Measurements from ENCODE around the gene ANKRD60.

Gene ANKRD60

DNA sequence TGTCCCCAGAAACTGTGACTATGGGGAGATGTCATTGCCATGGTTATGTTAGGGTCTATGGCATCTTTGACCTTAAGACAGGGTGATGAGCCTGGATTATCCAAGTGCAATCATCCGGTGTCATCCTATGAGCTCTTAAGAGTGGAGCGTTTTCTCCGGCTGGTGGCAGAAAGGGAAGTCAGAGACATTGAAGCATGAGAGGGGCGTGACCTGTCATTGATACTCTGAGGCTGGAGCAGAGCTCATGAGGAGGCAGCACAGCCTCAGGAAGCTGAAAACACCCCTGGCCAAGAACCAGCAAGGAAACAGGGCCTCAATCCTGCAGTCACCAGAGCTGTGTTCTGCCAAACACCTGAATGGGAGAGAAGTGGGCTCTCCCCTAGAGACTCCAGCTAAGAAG is 59.6 kb downstream of the ANKRD60 start:
- TF ChIP-seq USF1 (IDR thresholded peaks at IDR 0.05) (no peak), MAX (IDR thresholded peaks at IDR 0.05) (no peak), REST (IDR thresholded peaks at IDR 0.05; ENCODE audit: low read depth) (no peak), TAF1 (IDR thresholded peaks at IDR 0.05; ENCODE audit: low read depth) (no peak), TEAD4 (IDR thresholded peaks at IDR 0.05) (no peak), FOXM1 (IDR thresholded peaks at IDR 0.05; ENCODE audit: borderline replicate concordance, low read depth) (no peak), RAD21 (IDR thresholded peaks at IDR 0.05; ENCODE audit: low read depth) (no peak), TCF12 (IDR thresholded peaks at IDR 0.05; ENCODE audit: low read depth) (no peak)

DNA sequence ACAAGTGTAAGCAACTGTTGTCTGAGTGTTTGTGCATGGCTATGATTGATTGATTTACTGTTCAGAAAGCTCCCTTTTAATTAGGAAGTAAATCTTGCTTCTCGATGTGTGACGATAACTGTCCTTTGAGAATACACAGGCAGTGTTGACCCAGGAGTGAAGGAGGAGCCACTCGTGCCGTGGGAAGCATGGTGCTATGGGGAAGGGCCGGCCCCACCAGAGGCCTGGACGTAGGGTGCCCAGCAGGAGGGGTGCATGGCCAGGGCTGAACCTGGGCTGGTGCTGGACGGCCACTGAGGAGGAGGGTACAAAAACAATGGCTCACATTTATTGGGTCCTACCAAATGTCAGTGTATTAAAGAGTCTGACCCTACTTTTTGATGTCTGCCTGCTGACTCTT is 60.7 kb downstream of the ANKRD60 start:
- TF ChIP-seq YY1 (IDR thresholded peaks at IDR 0.05; ENCODE audit: low read depth) (no peak), TAF1 (IDR thresholded peaks at IDR 0.05; ENCODE audit: low read depth) (no peak), TCF12 (IDR thresholded peaks at IDR 0.05; ENCODE audit: low read depth) (no peak), REST (IDR thresholded peaks at IDR 0.05; ENCODE audit: low read depth) (no peak), EP300 (IDR thresholded peaks at IDR 0.05; ENCODE audit: borderline replicate concordance) (no peak)
